HG02943 (cell line): Measurements from ENCODE around the gene TDP1.
"Not testable (repeated sequence)": the region's sequence is repeated elsewhere in the genome, so short reads cannot be mapped to it uniquely, and the experiment has no call there.

ENCODE experiments used
- ATAC-seq: cut with Tn5 transposase; IDR thresholded peaks from one replicate; pipeline ENCODE4 v1.9.1; 2021; ENCODE audit warnings: mild to moderate bottlenecking, low read depth, moderate library complexity; ENCODE audit not compliant: unreplicated experiment

TDP1 gene

GRCh38 chr14:90089486-90089885, 133.8 kb downstream of the TDP1 start:
- not testable (repeated sequence) for ATAC-seq

- no peak for ATAC-seq
Measured at GRCh38 chr14:90091393-90091792, 135.7 kb downstream of the TDP1 start.

GRCh38 chr14:90093942-90094595, 138.3 kb downstream of the TDP1 start:
- no peak for ATAC-seq
